ENCODE results near the gene PPP3CA.

DNA sequence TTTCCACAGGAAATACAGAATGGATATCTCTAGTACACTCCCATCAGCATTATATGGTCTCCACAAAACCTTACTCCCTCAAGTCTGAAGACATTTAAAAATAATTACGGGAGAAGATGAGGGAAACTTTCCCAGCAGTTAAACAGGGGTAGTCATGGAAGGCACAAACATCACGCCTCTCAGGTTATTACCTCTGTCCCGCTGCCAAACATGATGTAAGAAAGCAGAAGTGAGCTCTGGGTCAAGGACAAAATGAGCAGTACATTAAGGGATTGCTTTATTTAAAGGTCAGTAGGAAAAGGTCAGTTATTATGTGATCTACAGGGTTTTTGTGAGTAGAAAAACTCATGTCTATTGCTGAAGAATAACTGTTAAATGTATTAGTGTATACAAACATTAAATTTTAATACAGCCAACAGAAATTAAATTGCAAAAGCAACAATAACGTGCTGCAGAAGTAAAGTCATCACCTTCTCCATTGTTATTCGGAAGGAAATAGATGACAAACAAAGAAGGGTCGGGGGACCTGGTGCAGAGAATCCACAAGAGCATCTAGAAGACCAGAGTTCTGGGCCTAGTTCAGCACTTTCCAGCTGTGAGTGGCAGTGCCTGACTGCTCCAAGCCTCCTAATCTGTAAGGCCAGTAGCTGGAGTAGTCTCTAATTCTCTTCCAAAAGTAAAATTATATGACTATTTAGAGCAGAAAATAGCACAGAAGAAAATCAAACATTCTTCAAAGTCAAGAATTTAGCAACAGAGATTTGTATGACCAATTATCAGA is 171.2 kb downstream of the PPP3CA start:
- TF ChIP-seq EZH2phosphoT487 (IDR thresholded peaks at IDR 0.05; ENCODE audit: insufficient read depth, low read depth), result no peak
- TF ChIP-seq EZH2 (IDR thresholded peaks at IDR 0.05; ENCODE audit: insufficient read depth, poor library complexity, severe bottlenecking), result no peak
